ENCODE data around the gene GPRC5B.

GPRC5B gene

GRCh38 chr16:19857593-19858339 lies 26.9 kb downstream of the GPRC5B start:
- Histone ChIP-seq H3K27me3 (no peaks in the 10 kb centered on the region), H3K4me3 (no peak overlapping the region), H3K9ac (no peak overlapping the region), H4K20me1 (no peaks in the 10 kb centered on the region), H3K4me2 (no peak overlapping the region), H3K9me3 (replicated peaks in 1 of 11) (no peaks in the 10 kb centered on the region), H3K4me1 (peaks cover 0 to 5% (median 0%) of the 10 kb centered on the region in 10 experiments; a peak in 3 of 20 replicates), H3K36me3 (no peaks in the 10 kb centered on the region), H3K27ac (no peak overlapping the region)
- no peak for TF ChIP-seq Cebpa-rat (IDR thresholded peaks at IDR 0.05)

GRCh38 chr16:19856120-19856519 lies 28.5 kb downstream of the GPRC5B start:
- no peaks in the 10 kb centered on the region for H3K9me3 ChIP-seq (replicated peaks in 1 of 11)
- H3K36me3 ChIP-seq, result no peaks in the 10 kb centered on the region
- H3K4me2 ChIP-seq, result no peak overlapping the region
- H3K4me1 ChIP-seq, result peaks cover 0 to 6% (median 0%) of the 10 kb centered on the region in 10 experiments; a peak in 3 of 20 replicates
- H4K20me1 ChIP-seq, result no peaks in the 10 kb centered on the region
- H3K27ac ChIP-seq, result no peak overlapping the region
- no peak for TF ChIP-seq Cebpa-rat (IDR thresholded peaks at IDR 0.05)
- H3K9ac ChIP-seq, result no peak overlapping the region
- no peaks in the 10 kb centered on the region for H3K27me3 ChIP-seq
- no peak overlapping the region for H3K4me3 ChIP-seq

GRCh38 chr16:19854543-19854876 lies 30.1 kb downstream of the GPRC5B start:
- Histone ChIP-seq H3K4me1 (peaks cover 0 to 11% (median 0%) of the 10 kb centered on the region in 10 experiments; a peak in 3 of 20 replicates), H3K36me3 (no peaks in the 10 kb centered on the region), H3K27me3 (no peaks in the 10 kb centered on the region), H3K9me3 (replicated peaks in 1 of 11) (no peaks in the 10 kb centered on the region), H3K4me2 (0 out of 22 replicates have a peak overlapping the region, but pooled peaks of 1 of the 11 experiments have one; percentile 6), H3K27ac (no peak overlapping the region), H3K4me3 (no peak overlapping the region), H3K9ac (no peak overlapping the region), H4K20me1 (no peaks in the 10 kb centered on the region)
- TF ChIP-seq Cebpa-rat (IDR thresholded peaks at IDR 0.05), result no peak

GRCh38 chr16:19853742-19854542 lies 30.7 kb downstream of the GPRC5B start:
- H3K36me3 ChIP-seq, result no peaks in the 10 kb centered on the region
- H3K27ac ChIP-seq, result no peak overlapping the region
- no peaks in the 10 kb centered on the region for H3K9me3 ChIP-seq (replicated peaks in 1 of 11)
- H3K4me3 ChIP-seq, result no peak overlapping the region
- H3K4me1 ChIP-seq, result peaks cover 0 to 11% (median 0%) of the 10 kb centered on the region in 10 experiments; a peak in 3 of 20 replicates
- H4K20me1 ChIP-seq, result no peaks in the 10 kb centered on the region
- no peak for TF ChIP-seq Cebpa-rat (IDR thresholded peaks at IDR 0.05)
- H3K4me2 ChIP-seq, result 0 out of 22 replicates have a peak overlapping the region, but pooled peaks of 1 of the 11 experiments have one; percentile 6
- H3K27me3 ChIP-seq, result no peaks in the 10 kb centered on the region
- H3K9ac ChIP-seq, result no peak overlapping the region

- Histone ChIP-seq H3K4me2 (no peak overlapping the region), H3K36me3 (no peaks in the 10 kb centered on the region), H3K9ac (no peak overlapping the region), H3K27ac (no peak overlapping the region), H3K27me3 (no peaks in the 10 kb centered on the region), H3K4me3 (no peak overlapping the region), H4K20me1 (no peaks in the 10 kb centered on the region), H3K4me1 (peaks cover 0 to 11% (median 0%) of the 10 kb centered on the region in 10 experiments; a peak in 3 of 20 replicates), H3K9me3 (replicated peaks in 1 of 11) (no peaks in the 10 kb centered on the region)
- no peak for TF ChIP-seq Cebpa-rat (IDR thresholded peaks at IDR 0.05)
These were observed 31.4 kb downstream of the GPRC5B start for GRCh38 chr16:19853132-19853741.

- no peak overlapping the region for H3K4me3 ChIP-seq
- no peak for TF ChIP-seq Cebpa-rat (IDR thresholded peaks at IDR 0.05)
- no peak overlapping the region for H3K4me2 ChIP-seq
- H3K27me3 ChIP-seq, result no peaks in the 10 kb centered on the region
- H3K9ac ChIP-seq, result no peak overlapping the region
- H3K9me3 ChIP-seq (replicated peaks in 1 of 11), result no peaks in the 10 kb centered on the region
- H3K36me3 ChIP-seq, result no peaks in the 10 kb centered on the region
- H3K27ac ChIP-seq, result no peak overlapping the region
- H4K20me1 ChIP-seq, result no peaks in the 10 kb centered on the region
- peaks cover 0 to 11% (median 0%) of the 10 kb centered on the region in 10 experiments; a peak in 3 of 20 replicates for H3K4me1 ChIP-seq
These were observed 33.2 kb downstream of the GPRC5B start for GRCh38 chr16:19851476-19851875.

- H3K4me1 ChIP-seq, result peaks cover 0 to 11% (median 0%) of the 10 kb centered on the region in 10 experiments; a peak in 3 of 20 replicates
- no peak for TF ChIP-seq Cebpa-rat (IDR thresholded peaks at IDR 0.05)
- H3K9me3 ChIP-seq (replicated peaks in 1 of 11), result no peaks in the 10 kb centered on the region
- no peak overlapping the region for H3K4me3 ChIP-seq
- H3K9ac ChIP-seq, result no peak overlapping the region
- no peak overlapping the region for H3K4me2 ChIP-seq
- no peak overlapping the region for H3K27ac ChIP-seq
- no peaks in the 10 kb centered on the region for H3K27me3 ChIP-seq
- H4K20me1 ChIP-seq, result no peaks in the 10 kb centered on the region
- no peaks in the 10 kb centered on the region for H3K36me3 ChIP-seq
These were observed 34.4 kb downstream of the GPRC5B start for GRCh38 chr16:19850131-19850817.

- Histone ChIP-seq H3K4me3 (no peak overlapping the region), H3K27ac (no peak overlapping the region), H3K4me1 (peaks cover 0 to 6% (median 0%) of the 10 kb centered on the region in 10 experiments; a peak in 1 of 20 replicates), H4K20me1 (no peaks in the 10 kb centered on the region), H3K27me3 (no peaks in the 10 kb centered on the region), H3K9me3 (replicated peaks in 1 of 11) (no peaks in the 10 kb centered on the region), H3K36me3 (no peaks in the 10 kb centered on the region), H3K9ac (no peak overlapping the region), H3K4me2 (no peak overlapping the region)
- TF ChIP-seq Cebpa-rat (IDR thresholded peaks at IDR 0.05), result no peak
These were observed 35.9 kb downstream of the GPRC5B start for GRCh38 chr16:19848756-19849155.

- Histone ChIP-seq H3K9me3 (replicated peaks in 1 of 11) (no peaks in the 10 kb centered on the region), H3K4me1 (peaks cover 0 to 6% (median 0%) of the 10 kb centered on the region in 10 experiments; a peak in 2 of 20 replicates), H3K4me2 (no peak overlapping the region), H3K4me3 (no peak overlapping the region), H3K36me3 (no peaks in the 10 kb centered on the region), H3K27me3 (no peaks in the 10 kb centered on the region), H4K20me1 (no peaks in the 10 kb centered on the region), H3K9ac (no peak overlapping the region), H3K27ac (no peak overlapping the region)
- no peak for TF ChIP-seq Cebpa-rat (IDR thresholded peaks at IDR 0.05)
These were observed 38.2 kb downstream of the GPRC5B start for GRCh38 chr16:19846436-19846835.

All from BLaER1 treated with 17β-estradiol and CSF1 and Interleukin-3, amounts not matched to agents 10 nM and 100 nM (cell line).